Body of pancreas (tissue), 4 donors: ENCODE results near the gene BMP6. TPM values are rescaled to one million over a fixed set of nuclear protein-coding genes. Genes with fewer than 3 reads are reported as not detected.

ENCODE experiments used
- ATAC-seq: fragments of 150-250 bp; one replicate; pipeline ENCODE4 v1.9.1; 2016
- DNase-seq, 4 donors: peaks; one replicate each; pipeline ENCODE4 v3.0.0-alpha.2; 2019
- H3K27ac ChIP-seq, 4 donors: fragments of 200-600 bp; sonication (generic); 1 replicate in 3 of 4; 2 replicates in 1 of 4; pipeline versions ENCODE4 v1.5.1 to v1.6.1; 2016 to 2019; ENCODE audit warnings: mild to moderate bottlenecking in 1 of 4, mixed read lengths in 1 of 4, moderate library complexity in 1 of 4
- H3K27me3 ChIP-seq, 2 donors: fragments of 200-600 bp; sonication (generic); one replicate each; pipeline ENCODE4 v1.6.0; 2016; ENCODE audit warnings: mild to moderate bottlenecking in 1 of 2
- H3K36me3 ChIP-seq, 2 donors: fragments of 200-600 bp; sonication (generic); replicated peaks in 1 of 2; 2 replicates each; pipeline ENCODE4 v1.5.1; 2016; ENCODE audit warnings: low read depth in 2 of 2; ENCODE audit not compliant: insufficient read depth in 1 of 2
- H3K4me1 ChIP-seq: fragments of 200-600 bp; sonication (generic); one replicate; pipeline ENCODE4 v1.6.0; 2016
- H3K4me3 ChIP-seq, 2 donors: fragments of 200-600 bp; sonication (generic); 1 replicate in 1 of 2; 2 replicates in 1 of 2; pipeline ENCODE4 v1.5.1; 2016 to 2019
- H3K9me3 ChIP-seq, 3 donors: fragments of 200-600 bp; sonication (generic); 1 replicate in 2 of 3; 2 replicates in 1 of 3; pipeline ENCODE4 v1.5.1; 2016
- POLR2A ChIP-seq, 3 donors: fragments of 450-650 bp; IDR thresholded peaks; one replicate each; pipeline ENCODE4 v1.6.1; 2016; ENCODE audit warnings: antibody characterized with exemption in 3 of 3, mild to moderate bottlenecking in 2 of 3
- WGBS, 2 donors: methylation state at CpG; one replicate each; pipeline ENCODE4 v1.1.5; 2017; 5-methylcytosine and 5-hydroxymethylcytosine counted together
- intact Hi-C: fragments of 100-400 bp; cut with DNase I; formaldehyde crosslinking; loops from one replicate; pipeline ENCODE4 v1.15.1; 2023
- total RNA-seq, 2 donors: library from RNA; depleted of rRNA; stranded (reverse); fragments of >200 nt; gene quantifications; one replicate each; pipeline ENCODE4 v1.1.0, GENCODE V29; 2016
- TF ChIP-seq, protein P1 (sequence below), 7 experiments: fragments of 450-650 bp in 4 of 7; fragments of 200-600 bp in 3 of 7; sonication (generic) in 3 of 7; IDR thresholded peaks; one replicate each; pipeline ENCODE4 v1.5.1; 2016 to 2019; ENCODE audit warnings: antibody characterized with exemption in 7 of 7

Gene BMP6
- total RNA-seq, 2 donors from 2014 or later, result 1.6 to 1.8 TPM

DNA sequence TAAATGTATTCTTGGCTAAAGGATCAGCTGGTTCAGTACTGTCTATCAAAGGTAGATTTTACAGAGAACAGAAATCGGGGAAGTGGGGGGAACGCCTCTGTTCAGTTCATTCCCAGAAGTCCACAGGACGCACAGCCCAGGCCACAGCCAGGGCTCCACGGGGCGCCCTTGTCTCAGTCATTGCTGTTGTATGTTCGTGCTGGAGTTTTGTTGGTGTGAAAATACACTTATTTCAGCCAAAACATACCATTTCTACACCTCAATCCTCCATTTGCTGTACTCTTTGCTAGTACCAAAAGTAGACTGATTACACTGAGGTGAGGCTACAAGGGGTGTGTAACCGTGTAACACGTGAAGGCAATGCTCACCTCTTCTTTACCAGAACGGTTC, 154.8 kb downstream of the BMP6 start:
- H3K36me3 ChIP-seq, result peaks cover 6 to 32% of the 10 kb centered on the region in 2 donors
- intact Hi-C loops, result no loop called here
- no peak overlapping the region for H3K27ac ChIP-seq
- no peak for TF ChIP-seq POLR2A (IDR thresholded peaks at IDR 0.05)
- TF ChIP-seq, protein P1, sequence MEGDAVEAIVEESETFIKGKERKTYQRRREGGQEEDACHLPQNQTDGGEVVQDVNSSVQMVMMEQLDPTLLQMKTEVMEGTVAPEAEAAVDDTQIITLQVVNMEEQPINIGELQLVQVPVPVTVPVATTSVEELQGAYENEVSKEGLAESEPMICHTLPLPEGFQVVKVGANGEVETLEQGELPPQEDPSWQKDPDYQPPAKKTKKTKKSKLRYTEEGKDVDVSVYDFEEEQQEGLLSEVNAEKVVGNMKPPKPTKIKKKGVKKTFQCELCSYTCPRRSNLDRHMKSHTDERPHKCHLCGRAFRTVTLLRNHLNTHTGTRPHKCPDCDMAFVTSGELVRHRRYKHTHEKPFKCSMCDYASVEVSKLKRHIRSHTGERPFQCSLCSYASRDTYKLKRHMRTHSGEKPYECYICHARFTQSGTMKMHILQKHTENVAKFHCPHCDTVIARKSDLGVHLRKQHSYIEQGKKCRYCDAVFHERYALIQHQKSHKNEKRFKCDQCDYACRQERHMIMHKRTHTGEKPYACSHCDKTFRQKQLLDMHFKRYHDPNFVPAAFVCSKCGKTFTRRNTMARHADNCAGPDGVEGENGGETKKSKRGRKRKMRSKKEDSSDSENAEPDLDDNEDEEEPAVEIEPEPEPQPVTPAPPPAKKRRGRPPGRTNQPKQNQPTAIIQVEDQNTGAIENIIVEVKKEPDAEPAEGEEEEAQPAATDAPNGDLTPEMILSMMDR (IDR thresholded peaks at IDR 0.05), result no peak
- H3K4me3 ChIP-seq, result no peak overlapping the region
- no peaks in the 10 kb centered on the region for H3K27me3 ChIP-seq
- H3K4me1 ChIP-seq, result no peaks in the 10 kb centered on the region
- DNase-seq, result no peak
- WGBS, 2 donors, result 92 to 96% methylated on average over 9 of the region's 9 CpGs
- no peak for ATAC-seq
- H3K9me3 ChIP-seq, result no peaks in the 10 kb centered on the region

GRCh38 chr6:7881765-7882500, 156.0 kb downstream of the BMP6 start:
- Histone ChIP-seq H3K4me3 (no peak overlapping the region), H3K27me3 (no peaks in the 10 kb centered on the region), H3K36me3 (peaks cover 10 to 42% of the 10 kb centered on the region in 2 donors), H3K27ac (no peak overlapping the region), H3K4me1 (no peaks in the 10 kb centered on the region), H3K9me3 (no peaks in the 10 kb centered on the region)
- TF ChIP-seq, protein P1 (IDR thresholded peaks at IDR 0.05), result no peak
- TF ChIP-seq POLR2A (IDR thresholded peaks at IDR 0.05), result no peak
- DNase-seq, result no peak
- ATAC-seq, result no peak
- intact Hi-C loops, result no loop called here
- WGBS, 2 donors, result 74 to 76% methylated on average over 8 of the region's 8 CpGs

- Histone ChIP-seq H3K4me3 (no peak overlapping the region), H3K27ac (no peak overlapping the region), H3K27me3 (no peaks in the 10 kb centered on the region), H3K4me1 (no peaks in the 10 kb centered on the region), H3K9me3 (no peaks in the 10 kb centered on the region), H3K36me3 (peaks cover 10 to 42% of the 10 kb centered on the region in 2 donors)
- no peak for DNase-seq
- WGBS, 2 donors, result 75 to 79% methylated on average over 19 of the region's 19 CpGs
- intact Hi-C loops, result no loop called here
- TF ChIP-seq POLR2A (IDR thresholded peaks at IDR 0.05), result no peak
- TF ChIP-seq, protein P1 (IDR thresholded peaks at IDR 0.05), result no peak
- ATAC-seq, result no peak
These were observed 156.8 kb downstream of the BMP6 start for GRCh38 chr6:7882505-7883257.

GRCh38 chr6:7883381-7883780, 157.5 kb downstream of the BMP6 start:
- ATAC-seq, result no peak
- TF ChIP-seq POLR2A (IDR thresholded peaks at IDR 0.05), result no peak
- TF ChIP-seq, protein P1 (IDR thresholded peaks at IDR 0.05), result no peak
- Histone ChIP-seq H3K36me3 (peaks cover 10 to 47% of the 10 kb centered on the region in 2 donors), H3K4me1 (no peaks in the 10 kb centered on the region), H3K27ac (no peak overlapping the region), H3K27me3 (no peaks in the 10 kb centered on the region), H3K4me3 (no peak overlapping the region), H3K9me3 (no peaks in the 10 kb centered on the region)
- intact Hi-C loops, result no loop called here
- no peak for DNase-seq
- WGBS, 2 donors, result 86 to 91% methylated on average over 8 of the region's 8 CpGs
